ENCODE measurements around the gene FHIT.

DNA sequence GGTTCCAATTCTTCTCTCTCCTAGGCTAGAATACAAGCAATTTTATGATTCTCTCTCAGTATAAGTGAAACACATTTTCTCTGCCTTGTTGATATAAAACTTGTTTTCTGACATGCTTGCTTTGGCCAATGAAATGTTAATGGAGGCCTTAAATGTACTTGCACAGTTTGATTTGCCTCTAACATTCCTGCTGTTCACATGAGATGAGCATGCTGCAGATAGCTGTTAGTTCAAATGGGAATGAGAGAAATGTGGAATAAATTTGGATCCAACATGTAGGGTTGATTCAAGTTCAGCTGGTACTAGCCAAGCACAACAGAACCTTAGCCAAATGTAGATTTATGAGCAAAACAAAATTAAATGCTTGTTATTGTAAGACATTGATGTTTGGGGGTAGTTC, 32.6 kb upstream of the FHIT start:
- TF ChIP-seq POLR2A (IDR thresholded peaks at IDR 0.05; ENCODE audit: low read length) (no peak), GATA1 (IDR thresholded peaks at IDR 0.05; ENCODE audit: low read depth, low read length) (no peak)

Measured in erythroblast (primary cell).